Loucy (cell line): ENCODE results near the gene SLC17A6.

Source experiments
- EZH2phosphoT487 ChIP-seq: fragments of 200-600 bp; IDR thresholded peaks from 2 replicates; pipeline ENCODE4 v1.6.1; 2018; ENCODE audit warnings: antibody characterized with exemption, mild to moderate bottlenecking, moderate library complexity, borderline replicate concordance
- TF ChIP-seq, protein P1 (sequence below): fragments of 200-600 bp; sonication (generic); conservative IDR thresholded peaks from 2 replicates; pipeline ENCODE4 v1.5.1; 2014; ENCODE audit warnings: mild to moderate bottlenecking, antibody characterized with exemption, low read length

DNA sequence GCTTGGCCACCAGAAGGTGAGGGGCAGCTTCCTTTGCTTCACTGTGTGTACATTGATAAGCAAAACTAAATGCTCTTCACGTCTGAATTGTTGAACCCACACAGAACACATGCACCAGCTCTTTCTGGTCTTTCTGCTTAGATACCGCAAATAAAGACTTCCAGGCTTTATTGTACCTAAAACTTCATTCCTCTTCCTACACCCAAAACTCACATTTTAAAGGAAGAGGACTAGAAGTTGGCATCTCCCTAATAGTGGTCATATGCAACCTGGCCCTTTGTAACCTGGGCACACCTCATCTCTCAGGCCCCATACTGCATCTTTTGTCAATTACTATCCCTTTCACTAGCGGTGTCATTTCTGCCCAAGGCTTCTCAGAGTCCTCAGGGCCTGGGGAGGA is 5.9 kb downstream of the SLC17A6 start:
- TF ChIP-seq, protein P1, sequence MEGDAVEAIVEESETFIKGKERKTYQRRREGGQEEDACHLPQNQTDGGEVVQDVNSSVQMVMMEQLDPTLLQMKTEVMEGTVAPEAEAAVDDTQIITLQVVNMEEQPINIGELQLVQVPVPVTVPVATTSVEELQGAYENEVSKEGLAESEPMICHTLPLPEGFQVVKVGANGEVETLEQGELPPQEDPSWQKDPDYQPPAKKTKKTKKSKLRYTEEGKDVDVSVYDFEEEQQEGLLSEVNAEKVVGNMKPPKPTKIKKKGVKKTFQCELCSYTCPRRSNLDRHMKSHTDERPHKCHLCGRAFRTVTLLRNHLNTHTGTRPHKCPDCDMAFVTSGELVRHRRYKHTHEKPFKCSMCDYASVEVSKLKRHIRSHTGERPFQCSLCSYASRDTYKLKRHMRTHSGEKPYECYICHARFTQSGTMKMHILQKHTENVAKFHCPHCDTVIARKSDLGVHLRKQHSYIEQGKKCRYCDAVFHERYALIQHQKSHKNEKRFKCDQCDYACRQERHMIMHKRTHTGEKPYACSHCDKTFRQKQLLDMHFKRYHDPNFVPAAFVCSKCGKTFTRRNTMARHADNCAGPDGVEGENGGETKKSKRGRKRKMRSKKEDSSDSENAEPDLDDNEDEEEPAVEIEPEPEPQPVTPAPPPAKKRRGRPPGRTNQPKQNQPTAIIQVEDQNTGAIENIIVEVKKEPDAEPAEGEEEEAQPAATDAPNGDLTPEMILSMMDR, result no peak
- no peak for TF ChIP-seq EZH2phosphoT487
